C4-2B (cell line): Measurements from ENCODE around the gene CD40.

Experiments used
- H3K27ac ChIP-seq: fragments of 450-650 bp; 2 replicates; pipeline ENCODE4 v1.5.1; 2017
- ZFX ChIP-seq: fragments of 450-650 bp; IDR thresholded peaks from 2 replicates; pipeline ENCODE4 v1.6.1; 2017
- TF ChIP-seq, protein P1 (sequence below): fragments of 450-650 bp; conservative IDR thresholded peaks from 2 replicates; pipeline ENCODE4 v1.5.1; 2017; ENCODE audit warnings: mild to moderate bottlenecking

The CD40 gene

GRCh38 chr20:46117704-46118467 lies at the start of gene CD40:
TSS of gene CD40 (plus strand) at chr20:46118314. CDS start at chr20:46118344, 30 bp downstream.
- H3K27ac ChIP-seq = no peak within 1 kb of the TSS
- no peak for TF ChIP-seq ZFX
- TF ChIP-seq, protein P1, sequence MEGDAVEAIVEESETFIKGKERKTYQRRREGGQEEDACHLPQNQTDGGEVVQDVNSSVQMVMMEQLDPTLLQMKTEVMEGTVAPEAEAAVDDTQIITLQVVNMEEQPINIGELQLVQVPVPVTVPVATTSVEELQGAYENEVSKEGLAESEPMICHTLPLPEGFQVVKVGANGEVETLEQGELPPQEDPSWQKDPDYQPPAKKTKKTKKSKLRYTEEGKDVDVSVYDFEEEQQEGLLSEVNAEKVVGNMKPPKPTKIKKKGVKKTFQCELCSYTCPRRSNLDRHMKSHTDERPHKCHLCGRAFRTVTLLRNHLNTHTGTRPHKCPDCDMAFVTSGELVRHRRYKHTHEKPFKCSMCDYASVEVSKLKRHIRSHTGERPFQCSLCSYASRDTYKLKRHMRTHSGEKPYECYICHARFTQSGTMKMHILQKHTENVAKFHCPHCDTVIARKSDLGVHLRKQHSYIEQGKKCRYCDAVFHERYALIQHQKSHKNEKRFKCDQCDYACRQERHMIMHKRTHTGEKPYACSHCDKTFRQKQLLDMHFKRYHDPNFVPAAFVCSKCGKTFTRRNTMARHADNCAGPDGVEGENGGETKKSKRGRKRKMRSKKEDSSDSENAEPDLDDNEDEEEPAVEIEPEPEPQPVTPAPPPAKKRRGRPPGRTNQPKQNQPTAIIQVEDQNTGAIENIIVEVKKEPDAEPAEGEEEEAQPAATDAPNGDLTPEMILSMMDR = no peak

GRCh38 chr20:46070215-46070900 lies 47.8 kb upstream of the CD40 start:
- TF ChIP-seq ZFX = no peak
- TF ChIP-seq, protein P1 = no peak
- H3K27ac ChIP-seq = no peak overlapping the region

DNA sequence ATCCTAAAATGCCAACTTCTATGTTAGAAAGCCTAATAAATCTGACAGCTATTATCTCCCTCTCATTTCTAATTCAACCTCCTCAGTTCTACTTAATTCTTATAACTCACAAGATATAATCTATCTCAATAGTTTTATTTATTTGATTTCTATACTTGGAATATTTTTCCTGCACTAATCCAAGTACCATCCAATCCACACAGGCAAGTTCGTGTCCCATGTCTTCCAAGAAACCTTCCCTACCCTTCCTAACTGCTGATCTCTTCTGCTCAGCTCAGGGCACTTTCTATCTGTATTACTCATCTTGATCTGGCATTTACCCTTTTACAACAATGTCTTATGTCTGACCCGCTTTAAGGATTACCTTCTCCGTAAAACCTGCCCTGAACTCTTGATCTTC lies 46.5 kb upstream of the CD40 start:
- H3K27ac ChIP-seq = no peak overlapping the region
- TF ChIP-seq, protein P1 = no peak
- TF ChIP-seq ZFX = no peak

DNA sequence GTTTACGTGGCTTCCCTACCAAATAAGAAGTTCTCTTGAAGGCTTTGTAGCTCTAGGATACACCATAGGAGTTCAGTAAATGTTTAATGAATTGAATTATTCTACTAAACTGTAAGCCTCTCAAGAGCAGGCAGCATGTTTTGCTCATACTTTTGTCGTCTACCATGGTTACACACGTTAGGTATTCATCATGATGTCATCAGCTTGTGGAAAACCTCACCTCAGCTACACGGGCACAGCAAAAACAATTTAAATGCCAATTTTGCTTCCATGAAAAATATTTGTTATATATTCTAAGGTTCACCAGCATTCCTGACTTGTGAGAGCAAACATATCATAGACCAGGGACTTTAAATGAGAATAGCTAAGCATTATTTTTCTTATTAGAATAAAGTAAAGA lies 45.1 kb upstream of the CD40 start:
- TF ChIP-seq ZFX = no peak
- TF ChIP-seq, protein P1 = no peak
- H3K27ac ChIP-seq = no peak overlapping the region

GRCh38 chr20:46073443-46073842 lies 44.7 kb upstream of the CD40 start:
- no peak overlapping the region for H3K27ac ChIP-seq
- TF ChIP-seq ZFX = no peak
- TF ChIP-seq, protein P1 = no peak

GRCh38 chr20:46074006-46074405 lies 44.1 kb upstream of the CD40 start:
- no peak overlapping the region for H3K27ac ChIP-seq
- TF ChIP-seq, protein P1 = no peak
- TF ChIP-seq ZFX = no peak

- TF ChIP-seq ZFX = no peak
- TF ChIP-seq, protein P1 = no peak
- no peak overlapping the region for H3K27ac ChIP-seq
Measured at GRCh38 chr20:46076806-46077205, 41.3 kb upstream of the CD40 start.
